Hematopoietic multipotent progenitor cell treated with erythropoietin and hydrocortisone succinate and interleukin-3 and kit ligand, for 17 days (in vitro differentiated cells): Measurements from ENCODE around the gene TNFRSF19.
"Not testable (repeated sequence)": the region's sequence is repeated elsewhere in the genome, so short reads cannot be mapped to it uniquely, and the experiment has no call there.

Experiments used
- DNase-seq: peaks from one replicate; pipeline ENCODE4 v3.0.0-alpha.2; 2015; ENCODE audit warnings: low spot score

TNFRSF19 gene

DNA sequence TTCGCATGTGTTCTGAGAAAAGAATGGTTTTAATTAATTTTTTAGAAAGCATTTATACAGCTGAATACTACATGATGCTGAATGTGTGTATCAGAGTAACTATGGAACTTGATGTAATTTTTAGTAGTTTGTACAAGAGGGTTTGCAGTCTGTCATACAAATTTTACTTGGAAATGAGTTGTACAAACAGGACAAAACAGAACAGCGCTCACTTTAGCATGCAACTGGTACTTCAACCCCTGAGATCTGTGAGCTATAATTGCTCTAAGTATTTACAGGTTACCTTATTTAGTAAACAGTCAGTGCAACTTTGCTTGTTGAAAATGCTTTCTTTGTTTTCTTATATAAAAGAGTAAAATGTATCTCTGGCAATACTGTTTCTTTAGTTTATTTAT is 706 bp downstream of the TNFRSF19 start:
- DNase-seq = no peak

DNA sequence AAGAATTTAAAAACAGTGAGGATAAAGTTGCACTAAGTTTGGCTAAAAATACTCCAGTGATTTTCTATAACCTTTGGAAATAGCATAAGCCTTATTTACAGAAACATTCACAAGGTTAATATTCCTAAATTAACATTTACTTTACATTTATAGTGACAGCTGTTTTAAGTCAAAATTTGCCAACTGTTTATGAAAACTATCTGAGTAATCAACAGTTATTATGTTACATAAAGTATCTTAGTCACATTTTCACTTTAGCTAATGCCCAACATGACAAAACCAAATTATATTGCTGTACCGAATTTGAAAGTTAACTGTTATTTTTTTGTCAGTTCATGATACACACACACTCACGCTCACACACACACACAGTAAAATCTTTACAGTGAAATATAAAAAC is 1.2 kb downstream of the TNFRSF19 start:
- no peak for DNase-seq

DNA sequence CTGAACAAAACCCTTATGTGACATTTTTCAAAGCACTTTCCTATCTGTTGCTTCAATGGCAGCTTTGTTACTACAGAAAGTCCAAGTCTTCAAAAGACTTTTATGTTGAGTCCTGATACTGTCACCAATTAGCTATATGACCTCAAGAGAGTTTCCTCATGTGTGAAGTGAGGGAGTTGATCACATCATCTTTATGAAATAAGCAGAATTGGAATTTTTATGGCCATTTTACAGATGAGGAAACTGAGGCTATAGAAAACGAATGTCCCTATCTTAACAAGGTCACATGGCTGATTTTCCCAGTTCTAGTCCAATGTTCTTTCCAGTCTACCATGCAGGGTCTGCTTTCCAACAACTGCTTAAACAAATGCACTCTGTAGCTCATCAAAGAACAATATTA is 2.6 kb downstream of the TNFRSF19 start:
- no peak for DNase-seq

GRCh38 chr13:23574421-23575145 is 4.4 kb downstream of the TNFRSF19 start:
- no peak for DNase-seq

GRCh38 chr13:23575632-23576031 is 5.4 kb downstream of the TNFRSF19 start:
- no peak for DNase-seq

GRCh38 chr13:23578411-23579071 is 8.3 kb downstream of the TNFRSF19 start:
- peak; percentile 71 for DNase-seq

- peak; percentile 89 for DNase-seq
These were observed 9.1 kb downstream of the TNFRSF19 start for GRCh38 chr13:23579072-23579895.

DNA sequence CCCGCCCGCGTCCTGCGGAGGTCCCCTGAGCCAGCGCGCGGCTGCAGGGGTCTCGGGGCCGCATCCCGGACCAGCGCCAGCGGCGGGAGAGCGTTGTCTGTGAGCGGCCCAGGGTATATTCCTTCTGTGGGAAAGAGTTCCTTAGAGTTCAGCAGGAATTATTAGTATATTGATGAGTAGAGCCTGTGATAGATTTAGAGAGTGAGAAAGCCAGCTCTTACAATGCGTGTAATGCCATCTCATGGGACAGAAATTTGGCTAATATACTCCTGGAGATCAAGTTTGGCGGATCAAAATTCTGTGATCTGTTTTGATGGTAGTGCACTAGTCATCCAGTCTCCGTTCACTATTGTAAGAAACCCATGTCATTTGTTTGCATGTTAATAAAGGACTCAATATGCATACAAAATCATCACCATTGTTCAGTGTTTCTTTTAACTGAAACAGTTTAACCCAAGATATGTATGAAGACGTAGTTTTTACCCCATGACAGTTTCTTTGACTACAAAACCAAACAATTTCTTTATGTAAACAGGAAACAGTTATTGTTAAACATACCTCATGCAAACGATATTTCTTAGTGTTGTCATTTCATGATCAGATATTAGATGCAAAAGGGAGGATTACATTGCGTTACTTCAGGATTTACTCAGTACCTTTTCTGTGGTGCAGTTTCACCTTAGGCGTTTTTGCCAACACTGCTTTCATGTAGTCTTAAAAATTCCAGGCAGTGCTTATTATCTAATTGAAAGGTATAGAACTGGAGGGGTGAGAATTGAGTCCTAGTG is 9.9 kb downstream of the TNFRSF19 start:
- DNase-seq = no peak

GRCh38 chr13:23580684-23581060 is 10.5 kb downstream of the TNFRSF19 start:
- DNase-seq = no peak

- no peak for DNase-seq
These were observed 13.3 kb downstream of the TNFRSF19 start for GRCh38 chr13:23583491-23583890.

- DNase-seq = no peak
These were observed 14.1 kb downstream of the TNFRSF19 start for GRCh38 chr13:23584275-23584674.

DNA sequence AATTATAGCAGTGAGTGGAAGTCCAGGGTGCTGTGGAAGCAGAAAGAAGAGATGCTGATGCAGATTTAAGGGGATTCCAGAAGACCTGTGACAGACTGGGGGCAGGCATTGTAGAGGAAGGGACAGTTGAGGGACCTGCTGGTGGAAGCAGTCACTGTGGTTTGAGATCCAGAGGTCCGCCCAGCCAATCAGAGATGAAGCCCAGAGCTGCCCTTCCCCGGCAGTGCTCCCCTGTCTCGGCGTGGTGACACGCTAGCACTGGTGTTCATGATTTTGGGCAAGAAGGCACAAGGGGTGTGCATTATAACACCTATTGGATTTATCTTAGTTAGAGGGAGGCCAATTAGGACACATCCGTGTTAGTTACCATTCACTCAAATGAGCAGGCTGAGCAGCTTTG is 16.1 kb downstream of the TNFRSF19 start:
- DNase-seq = no peak

GRCh38 chr13:23588666-23589065 is 18.5 kb downstream of the TNFRSF19 start:
- no peak for DNase-seq

DNA sequence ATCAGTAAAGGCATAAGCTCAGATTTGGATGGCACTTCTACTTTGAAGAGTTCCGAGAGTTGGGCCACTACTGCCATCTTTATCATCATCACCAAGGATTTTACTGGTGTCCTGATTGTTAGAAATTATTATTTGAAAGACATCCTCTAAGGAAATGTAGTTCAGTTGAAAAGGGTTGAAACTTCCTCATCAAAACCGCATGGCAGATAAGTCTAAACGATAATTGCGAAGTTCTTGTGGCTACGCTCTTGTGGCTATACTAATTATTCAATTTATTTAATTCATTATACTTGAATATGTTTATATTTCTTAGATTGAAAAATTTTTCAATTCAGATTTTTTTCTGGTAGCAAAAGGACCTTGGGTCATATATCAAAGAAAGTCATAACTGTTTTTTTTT is 22.4 kb downstream of the TNFRSF19 start:
- DNase-seq = no peak

DNA sequence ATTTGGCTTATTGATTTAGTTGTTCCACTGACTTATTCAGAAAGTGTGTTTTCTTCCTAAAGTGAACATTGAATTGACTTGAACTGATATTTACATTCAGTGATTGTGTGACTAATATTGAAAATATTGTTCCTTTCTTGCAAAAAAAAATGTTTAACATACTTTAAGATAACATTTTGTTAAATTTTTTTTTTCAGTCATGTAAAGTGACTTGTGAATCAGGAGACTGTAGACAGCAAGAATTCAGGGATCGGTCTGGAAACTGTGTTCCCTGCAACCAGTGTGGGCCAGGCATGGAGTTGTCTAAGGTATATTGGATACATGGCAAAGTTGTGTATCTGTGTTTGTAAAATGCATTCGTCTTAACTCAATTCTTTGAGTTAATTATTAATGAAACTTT is 22.9 kb downstream of the TNFRSF19 start:
- DNase-seq = no peak

DNA sequence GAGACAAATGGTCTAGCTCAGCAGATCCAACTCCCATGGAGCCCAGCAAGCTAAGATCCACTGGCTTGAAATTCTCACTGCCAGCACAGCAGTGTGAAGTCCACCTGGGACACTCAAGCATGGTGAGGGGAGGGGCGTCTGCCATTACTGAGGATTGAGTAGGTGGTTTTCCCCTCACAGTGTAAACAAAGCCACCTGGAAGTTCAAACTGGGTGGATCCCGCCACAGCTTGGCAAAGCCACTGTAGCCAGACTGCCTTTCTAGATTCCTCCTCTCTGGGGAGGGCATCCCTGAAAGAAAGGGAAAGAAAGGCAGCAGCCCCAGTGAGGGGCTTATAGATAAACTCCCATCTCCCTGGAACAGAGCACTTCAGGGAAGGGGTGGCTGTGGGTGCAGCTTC is 24.1 kb downstream of the TNFRSF19 start:
- not testable (repeated sequence) for DNase-seq

DNA sequence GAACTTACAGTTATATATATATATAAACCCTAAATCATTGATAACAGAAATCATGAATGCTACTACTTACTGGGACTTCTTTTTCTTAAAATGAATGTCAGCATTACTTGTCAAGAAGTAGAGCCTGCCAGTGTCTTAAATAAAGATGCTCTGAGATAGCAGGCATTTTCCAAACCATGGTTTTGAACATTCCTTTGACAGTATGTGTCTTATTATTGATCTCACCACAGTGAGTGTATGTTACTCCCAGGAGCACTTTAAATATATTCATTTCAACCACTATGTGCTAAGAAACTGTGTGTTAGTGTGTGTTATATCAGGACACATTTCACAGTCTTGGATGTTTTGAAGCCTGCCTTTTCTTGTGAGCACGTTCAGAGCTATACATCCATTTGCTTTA is 28.2 kb downstream of the TNFRSF19 start:
- DNase-seq = no peak

DNA sequence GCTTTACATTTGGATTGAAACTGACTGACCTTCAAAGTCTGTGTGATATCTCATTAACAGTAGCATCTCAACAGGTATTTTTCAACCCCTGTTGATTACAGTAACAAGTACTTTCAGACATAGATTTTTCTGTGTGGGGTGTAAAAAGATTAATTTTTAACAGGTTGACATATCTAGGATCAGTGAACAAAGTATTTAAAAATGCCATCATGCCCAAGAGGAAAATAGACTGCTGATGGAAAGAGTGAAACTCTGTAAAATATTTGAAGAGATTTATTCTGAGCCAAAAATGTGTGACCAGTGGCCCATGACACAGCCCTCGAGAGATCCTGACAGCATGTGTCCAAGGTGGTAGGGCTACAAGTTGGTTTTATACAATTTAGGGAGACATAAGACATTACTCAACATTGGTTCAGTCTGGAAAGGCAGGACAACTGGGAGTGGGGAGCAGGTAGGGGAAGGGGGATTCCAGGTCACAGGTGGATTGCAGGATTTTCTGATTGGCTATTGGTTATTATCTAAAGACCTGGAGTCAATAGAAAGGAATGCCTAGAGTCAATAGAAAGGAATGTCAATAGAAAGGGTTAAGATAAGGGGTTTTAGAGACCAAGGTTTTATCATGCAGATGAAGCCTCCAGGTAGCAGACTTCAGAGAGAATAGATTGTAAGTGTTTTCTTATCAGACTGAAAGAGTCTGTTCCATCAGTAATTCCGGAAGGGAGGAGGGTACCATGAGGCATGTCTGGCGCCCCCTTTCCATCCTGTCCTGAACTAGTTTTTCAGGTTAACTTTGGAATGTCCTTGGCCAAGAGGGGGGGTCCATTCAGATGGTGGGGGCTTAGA is 29.1 kb downstream of the TNFRSF19 start:
- DNase-seq = no peak

DNA sequence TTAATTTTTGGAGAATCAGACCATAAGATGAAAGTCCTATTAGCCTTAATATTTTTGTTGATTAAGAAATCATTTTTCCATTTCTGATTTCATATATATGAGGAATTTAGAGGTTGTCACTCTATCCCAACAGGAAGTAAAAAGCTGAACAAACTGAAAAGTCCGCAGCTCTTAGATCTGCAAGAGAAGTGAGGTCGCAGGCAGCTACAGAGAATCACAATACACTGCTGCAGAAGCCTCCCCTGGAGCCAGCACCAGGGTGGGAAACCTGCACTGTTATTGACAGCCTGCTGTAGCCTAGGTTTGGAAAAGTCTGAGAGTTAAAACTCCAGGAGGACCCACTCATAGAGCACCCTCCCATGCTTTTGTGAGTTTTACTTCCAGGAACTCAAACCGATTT is 29.9 kb downstream of the TNFRSF19 start:
- DNase-seq = no peak

DNA sequence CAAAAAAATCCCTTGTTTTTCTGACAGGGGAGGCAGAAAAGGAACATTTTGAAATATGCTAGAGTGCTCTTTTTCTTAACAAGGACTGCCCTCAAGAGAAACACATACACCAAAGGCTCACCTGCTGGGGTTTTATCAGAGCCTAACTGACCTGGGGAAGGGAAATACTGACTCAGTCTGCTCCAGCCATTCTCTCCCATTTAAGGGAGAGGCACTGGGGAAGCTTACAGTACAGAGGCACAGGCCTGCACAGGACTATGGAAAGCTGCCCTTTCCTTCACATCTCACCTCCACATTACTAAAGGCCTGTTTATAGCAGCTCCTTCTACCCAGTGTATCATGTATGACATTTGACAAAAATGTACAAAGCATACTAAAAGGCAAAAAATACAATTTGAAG is 30.3 kb downstream of the TNFRSF19 start:
- no peak for DNase-seq

DNA sequence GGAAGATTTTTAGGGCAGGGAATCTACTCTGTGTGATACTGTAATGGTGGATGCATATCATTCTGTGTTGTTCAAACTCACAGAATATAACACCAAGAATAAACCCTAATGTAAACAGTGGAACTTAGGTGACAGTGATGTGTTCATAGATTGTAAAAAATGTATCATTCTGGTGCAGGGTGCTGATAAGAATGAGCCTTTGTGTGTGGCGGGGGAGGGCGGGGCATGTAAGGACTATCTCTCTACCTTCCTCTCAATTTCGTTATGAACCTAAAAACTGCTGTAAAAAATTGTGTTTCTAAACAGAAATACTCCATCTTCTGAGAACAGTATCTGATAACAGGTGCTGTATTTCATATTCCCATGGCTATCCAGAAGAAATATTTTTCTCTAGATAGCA is 35.6 kb downstream of the TNFRSF19 start:
- DNase-seq = no peak
